GM18517 (cell line): ENCODE data around the gene DROSHA.
"Not testable (repeated sequence)": the region's sequence is repeated elsewhere in the genome, so short reads cannot be mapped to it uniquely, and the experiment has no call there.

Experiments used
- ATAC-seq: cut with Tn5 transposase; IDR thresholded peaks from one replicate; pipeline ENCODE4 v1.9.1; 2021; ENCODE audit warnings: mild to moderate bottlenecking, moderate library complexity; ENCODE audit not compliant: unreplicated experiment

DROSHA gene

DNA sequence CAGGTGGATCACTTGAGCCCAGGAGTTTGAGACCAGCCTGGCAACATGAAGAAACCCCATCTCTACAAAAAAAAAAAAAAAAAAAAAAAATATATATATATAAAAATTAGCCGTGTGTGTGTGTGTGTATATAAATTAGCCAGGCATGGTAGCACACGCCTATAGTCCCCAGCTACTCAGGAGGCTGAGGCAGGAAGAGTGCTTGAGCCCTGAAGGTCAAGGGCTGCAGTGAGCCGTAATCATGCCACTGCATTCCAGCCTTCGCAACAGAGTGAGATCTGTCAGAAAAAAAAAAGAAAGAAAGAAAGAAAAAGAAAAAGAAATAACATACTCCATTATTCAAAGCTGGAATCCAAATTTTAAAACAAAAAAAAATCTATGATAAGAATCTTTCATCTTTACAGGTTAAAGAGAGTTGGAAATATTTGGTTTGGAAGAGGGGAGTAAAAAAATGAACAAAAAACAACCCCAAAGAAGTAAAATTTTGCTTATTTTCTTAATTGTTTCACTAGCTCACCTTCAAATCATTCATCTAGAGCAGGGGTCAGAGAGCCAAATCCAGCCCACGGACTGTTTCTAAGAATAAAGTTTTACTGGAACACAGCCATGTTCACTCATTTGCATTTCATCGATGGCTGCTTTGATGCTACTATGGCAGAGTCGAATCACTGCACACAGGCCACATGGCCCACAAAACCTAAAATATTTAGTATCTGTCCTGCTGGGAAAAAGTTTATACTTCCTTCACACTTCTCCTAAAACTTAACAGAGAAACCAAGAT lies 109.9 kb downstream of the DROSHA start:
- ATAC-seq = no peak

- no peak for ATAC-seq
These were observed 114.4 kb downstream of the DROSHA start for GRCh38 chr5:31417512-31417911.

- ATAC-seq = no peak
These were observed 115.3 kb downstream of the DROSHA start for GRCh38 chr5:31416547-31416946.

DNA sequence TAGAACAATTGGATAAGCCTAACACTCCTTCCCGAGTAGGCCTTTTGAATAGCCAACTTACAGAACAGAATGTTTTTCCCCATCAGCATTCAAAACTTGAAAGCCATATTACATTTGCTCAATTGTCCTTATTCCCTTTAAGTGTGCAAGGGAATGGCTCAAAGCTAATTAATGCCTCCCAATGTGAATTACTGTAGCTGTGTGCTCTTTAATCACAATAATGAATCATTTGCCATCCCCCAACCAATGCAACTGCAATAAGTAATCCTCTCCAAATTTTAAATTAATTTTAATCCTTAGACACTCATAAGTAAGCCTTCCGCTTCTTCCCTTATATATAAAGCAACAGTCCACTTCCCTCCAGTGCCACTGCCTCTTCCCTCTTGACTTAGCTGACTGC lies 115.9 kb downstream of the DROSHA start:
- ATAC-seq = no peak

DNA sequence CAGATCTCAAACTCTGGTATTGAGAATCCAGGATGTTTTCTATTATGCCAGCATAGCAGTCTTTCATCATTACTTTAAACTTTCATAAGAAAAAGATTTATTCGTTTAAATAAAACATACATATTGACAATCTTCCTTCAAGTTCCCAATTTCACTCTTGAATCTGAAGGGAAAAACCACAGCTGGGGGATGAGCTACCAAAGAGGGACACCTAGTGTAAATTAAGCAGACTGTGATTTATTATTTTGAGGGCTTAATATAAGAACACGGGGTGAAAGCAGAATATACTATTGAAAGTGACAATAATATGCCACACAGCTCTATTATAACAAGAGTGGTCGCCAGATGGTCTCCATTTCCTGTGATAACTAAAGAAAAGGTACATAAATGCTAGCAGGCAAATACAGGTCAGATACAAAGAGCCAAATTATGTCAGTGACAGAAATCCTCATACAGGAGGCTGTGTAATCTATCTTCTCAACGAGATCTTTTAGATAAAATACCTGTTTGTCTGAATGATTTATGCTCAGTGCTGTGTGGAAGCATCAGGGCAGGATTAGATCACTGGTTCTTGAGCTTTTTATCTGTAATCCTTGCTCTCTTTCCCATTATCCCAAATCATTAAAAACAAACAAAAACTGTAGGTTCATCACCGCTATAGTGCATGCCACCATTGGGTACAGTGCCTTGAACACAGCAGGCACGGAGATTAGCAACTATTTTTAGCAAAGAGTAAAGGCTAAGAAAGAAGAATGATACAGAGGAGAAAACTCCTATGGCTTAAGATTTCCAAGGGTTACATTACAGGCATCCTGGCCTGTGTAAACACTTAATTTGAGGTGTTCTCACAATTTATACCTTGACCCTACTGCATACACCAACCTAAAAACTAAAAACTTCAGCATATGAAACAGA lies 116.6 kb downstream of the DROSHA start:
- ATAC-seq = no peak

DNA sequence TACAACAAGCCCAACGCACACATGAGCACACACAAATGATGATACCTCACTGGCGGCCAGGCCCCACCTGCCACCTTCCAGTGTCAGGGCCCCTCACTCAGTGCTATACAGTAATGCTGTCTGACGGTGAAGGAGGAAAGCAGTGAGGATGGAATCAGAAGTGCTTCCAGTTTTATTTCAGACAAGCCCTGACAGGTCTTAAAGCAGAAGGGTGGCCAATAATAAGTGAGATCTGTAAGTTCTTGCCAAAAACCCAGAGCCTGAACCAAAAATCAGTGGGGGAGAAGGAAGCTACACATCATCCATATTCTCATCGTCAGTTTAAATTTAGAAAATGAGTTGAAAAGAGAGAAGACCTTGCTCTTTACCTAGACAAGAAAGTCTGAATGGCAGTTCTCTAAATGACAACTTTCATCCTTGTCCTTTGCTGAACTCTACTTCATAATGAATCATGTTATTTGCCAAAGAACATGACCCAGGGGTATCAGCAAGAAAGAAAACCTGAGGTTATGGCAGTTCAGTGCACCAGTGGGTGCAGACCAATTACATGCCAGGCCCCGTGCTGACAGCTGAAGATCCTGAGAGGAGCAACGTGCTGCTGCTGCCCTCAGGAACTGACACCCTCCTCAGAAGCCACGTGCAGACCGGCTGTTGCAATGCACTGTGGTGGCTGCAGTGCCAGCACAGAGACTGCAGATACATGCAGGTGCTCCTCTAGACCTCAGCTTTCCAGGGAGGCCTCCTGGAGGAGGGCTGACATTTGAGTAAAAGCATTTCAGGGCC lies 118.7 kb downstream of the DROSHA start:
- ATAC-seq = no peak

DNA sequence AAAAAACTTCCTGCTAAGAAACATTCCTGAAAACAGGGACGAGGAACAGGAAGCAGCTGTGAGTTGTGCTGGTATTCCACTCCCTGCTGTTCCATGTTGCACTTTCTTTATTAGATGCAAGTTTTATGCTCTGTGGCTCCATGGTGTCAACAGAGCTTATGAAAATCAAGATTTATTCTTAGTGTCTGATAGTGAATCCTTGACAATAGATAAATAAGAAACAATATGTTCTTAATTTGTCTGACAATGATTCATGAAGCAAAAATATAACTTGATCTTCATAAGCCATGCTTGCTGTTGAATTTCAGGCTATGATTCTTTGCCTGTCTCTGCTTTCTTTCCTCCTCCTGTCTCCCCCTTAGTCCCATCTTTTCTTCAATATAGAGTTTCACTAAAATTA lies 119.6 kb downstream of the DROSHA start:
- ATAC-seq = no peak

- ATAC-seq = no peak
These were observed 121.8 kb downstream of the DROSHA start for GRCh38 chr5:31410089-31410488.

- ATAC-seq = no peak
These were observed 123.1 kb downstream of the DROSHA start for GRCh38 chr5:31408814-31409213.

- no peak for ATAC-seq
These were observed 123.8 kb downstream of the DROSHA start for GRCh38 chr5:31407921-31408693.

DNA sequence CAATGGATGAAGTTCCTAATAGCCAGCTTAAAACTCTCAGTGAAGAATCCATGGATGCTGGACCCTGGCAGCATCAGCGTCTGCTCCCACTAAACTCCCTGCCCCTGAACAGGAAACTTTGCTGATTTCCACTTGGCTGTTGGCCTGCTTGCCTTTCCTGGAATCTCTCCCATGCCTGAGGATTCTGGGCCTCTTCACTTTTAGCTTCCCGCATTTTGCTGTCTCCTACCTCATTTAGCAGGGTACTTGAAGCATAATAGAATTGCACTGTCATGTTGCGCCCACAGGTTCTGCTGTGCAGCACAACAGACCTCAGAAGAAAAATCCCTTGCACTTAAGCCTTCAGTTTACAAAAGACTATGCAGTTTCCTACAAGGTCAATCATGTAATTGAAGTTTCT lies 127.6 kb downstream of the DROSHA start:
- no peak for ATAC-seq

DNA sequence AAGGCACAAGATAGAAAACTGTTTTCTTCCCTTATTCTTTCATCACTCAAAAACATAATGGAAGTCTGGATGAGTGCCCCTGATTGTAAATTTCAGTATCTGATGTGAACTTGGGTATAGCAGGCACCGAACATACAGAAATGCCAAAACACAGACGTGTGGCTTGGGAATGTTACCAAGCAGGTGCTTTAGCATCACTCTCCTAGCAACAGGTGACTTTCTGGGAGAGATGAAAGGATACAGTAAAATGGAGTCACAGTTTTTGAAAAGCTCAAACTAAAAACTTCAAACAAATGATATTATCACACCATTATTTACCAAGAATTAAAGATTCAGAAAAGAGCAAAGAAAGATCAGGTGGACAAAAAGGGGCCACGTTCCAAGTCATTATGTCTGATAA lies 130.2 kb downstream of the DROSHA start:
- ATAC-seq = no peak

DNA sequence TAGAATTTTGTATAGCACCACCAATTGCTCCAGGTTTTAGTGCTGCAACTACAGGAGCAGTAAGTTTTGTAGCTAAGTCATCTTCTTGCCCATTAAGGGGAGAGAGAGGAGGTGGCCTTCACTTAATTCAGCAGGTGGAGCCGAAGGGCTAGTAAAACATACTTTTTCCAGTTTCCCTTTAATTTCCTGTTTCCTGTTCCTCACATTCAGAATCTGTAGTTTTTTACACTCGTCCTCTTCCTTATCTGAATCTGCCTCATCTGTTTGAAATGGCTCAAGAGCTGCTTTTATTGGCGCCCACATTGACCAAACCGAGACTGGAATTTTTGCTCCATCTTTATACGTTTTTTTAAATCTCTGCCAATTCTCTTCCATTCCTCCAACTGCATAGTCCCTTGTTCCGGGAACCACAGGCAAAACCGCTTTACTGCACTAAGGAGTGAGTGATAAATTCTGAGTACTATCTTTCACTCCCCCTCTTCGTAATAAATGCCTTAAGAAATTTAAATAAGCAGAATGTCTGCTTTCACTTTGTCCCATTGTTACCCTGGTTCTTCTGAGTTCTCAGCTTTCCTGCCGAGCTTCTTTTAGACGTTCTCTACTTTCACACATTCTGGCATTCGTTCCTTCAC lies 133.9 kb downstream of the DROSHA start:
- no peak for ATAC-seq

GRCh38 chr5:31396611-31397295 lies 135.1 kb downstream of the DROSHA start:
- no peak for ATAC-seq

GRCh38 chr5:31395450-31396045 lies 136.3 kb downstream of the DROSHA start:
- not testable (repeated sequence) for ATAC-seq

DNA sequence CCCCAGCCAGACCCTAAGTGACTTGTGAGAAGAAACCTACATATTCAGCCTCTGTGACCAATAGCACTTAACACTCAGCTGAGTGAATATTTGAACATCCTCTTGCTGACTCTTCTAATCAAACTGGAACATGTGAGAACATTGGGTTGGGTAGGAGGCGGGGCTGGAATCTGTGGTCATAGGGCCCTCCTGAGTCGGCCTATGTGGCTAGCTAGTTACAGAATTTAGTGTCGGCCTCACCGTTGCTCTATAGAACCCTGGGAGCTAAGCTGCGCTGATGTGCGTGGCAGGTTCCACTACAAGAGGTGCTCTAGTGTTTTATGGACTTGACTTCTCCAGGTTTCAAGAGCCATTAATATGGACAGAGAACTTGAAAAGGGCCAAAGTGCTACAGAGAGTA lies 138.8 kb downstream of the DROSHA start:
- ATAC-seq = no peak

DNA sequence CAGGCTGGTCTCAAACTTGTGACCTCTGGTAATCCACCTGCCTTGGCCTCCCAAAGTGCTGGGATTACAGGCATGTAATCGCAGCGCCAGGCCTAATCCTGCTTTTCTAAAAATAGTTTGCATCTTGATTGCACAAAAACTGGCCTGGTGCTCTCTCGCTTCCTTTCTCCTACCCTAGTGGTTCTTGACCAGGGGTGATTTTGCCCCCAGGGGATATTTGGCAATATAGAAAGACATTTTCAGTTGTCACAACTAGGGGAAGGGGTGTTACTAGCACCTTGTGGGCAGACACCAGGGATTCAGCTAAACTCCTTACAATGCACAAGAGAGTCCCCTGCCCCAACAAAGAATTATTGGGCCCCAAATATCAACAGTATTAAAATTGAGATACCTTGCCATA lies 139.8 kb downstream of the DROSHA start:
- ATAC-seq = no peak

DNA sequence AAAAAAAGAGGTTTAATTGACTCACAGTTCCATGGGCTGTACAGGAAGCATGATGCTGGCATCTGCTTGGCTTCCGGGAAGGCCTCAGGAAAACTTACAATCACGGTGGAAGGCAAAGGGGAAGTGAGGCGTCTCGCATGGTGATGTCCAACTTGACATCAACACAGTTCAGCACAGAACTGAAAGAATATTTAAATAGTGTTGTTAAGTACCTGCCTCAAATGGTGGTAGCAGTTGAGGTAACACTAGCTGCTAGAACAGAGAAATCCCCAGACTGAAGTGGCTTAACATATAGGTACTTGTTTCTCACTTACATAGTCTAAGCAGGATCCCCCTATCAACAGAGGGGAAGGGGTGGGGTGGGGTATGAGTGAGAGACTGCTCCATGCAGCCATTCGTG lies 141.6 kb downstream of the DROSHA start:
- ATAC-seq = no peak
